ENCODE results near the gene MYO1D. TPM values are rescaled to one million over a fixed set of nuclear protein-coding genes. Genes with fewer than 3 reads are reported as not detected.

The MYO1D gene
- total and polyA plus RNA-seq, 2 donors (not counting 3 experiments of a cell fraction or from before 2014, with no cell fraction given) = 37.8 to 85.5 TPM

- CTCF ChIA-PET = no interaction called here
- dilution Hi-C loops (cut with MboI; ENCODE audit: extremely low pct_ligation_motif_present, low sequenced_read_pairs) = no loop called here
- Histone ChIP-seq H3K36me3 (ENCODE audit: control insufficient read depth in 2 of 2, extremely low read depth in 1 of 2, insufficient read depth in 2 of 2, low read length in 2 of 2) (no peaks in the 10 kb centered on the region), H4K20me1 (replicated peaks; ENCODE audit: control insufficient read depth, extremely low read depth, insufficient read depth, low read length) (no peaks in the 10 kb centered on the region), H3K9me3 (replicated peaks; ENCODE audit: control insufficient read depth, insufficient read depth, low read length) (no peaks in the 10 kb centered on the region), H3K4me1 (ENCODE audit: control insufficient read depth, extremely low read depth, insufficient read depth, low read length) (peaks cover 12% of the 10 kb centered on the region), H2AFZ (ENCODE audit: low read depth, low read length) (no peak overlapping the region), H3K79me2 (ENCODE audit: control insufficient read depth, insufficient read depth, low read length) (no peaks in the 10 kb centered on the region), H3K9ac (replicated peaks; ENCODE audit: extremely low read depth, insufficient read depth, low read length) (no peak overlapping the region), H3K27ac (ENCODE audit: insufficient read depth, low read depth, low read length) (no peak overlapping the region), H3K4me2 (ENCODE audit: insufficient read depth, low read length) (no peak overlapping the region), H3K4me3 (replicated peaks in 1 of 3; ENCODE audit: insufficient read depth in 1 of 3, low read depth in 1 of 3, low read length in 3 of 3) (no peak overlapping the region), H3K9me1 (replicated peaks; ENCODE audit: control insufficient read depth, extremely low read depth, insufficient read depth, low read length) (no peaks in the 10 kb centered on the region), H3K27me3 (ENCODE audit: control insufficient read depth in 2 of 2, insufficient read depth in 2 of 2, low read length in 2 of 2) (no peaks in the 10 kb centered on the region)
- TF ChIP-seq JUN (IDR thresholded peaks at IDR 0.05; ENCODE audit: borderline replicate concordance, insufficient read depth, insufficient read length, low read depth) = no peak
- no peak for TF ChIP-seq CTCF (IDR thresholded peaks at IDR 0.05; ENCODE audit: extremely low read depth in 1 of 2, insufficient read depth in 1 of 2, low read depth in 1 of 2, low read length in 2 of 2)
- peak; percentile 40 for TF ChIP-seq FOS (IDR thresholded peaks at IDR 0.05; ENCODE audit: borderline replicate concordance, insufficient read depth, low read length)
- intact Hi-C loops (cut with micrococcal nuclease) = no loop called here
- FAIRE-seq (peak; percentile 71), DNase-seq (ENCODE audit: low read depth, low spot score) (peak; percentile 58)
- BruUV-seq (replicated peaks) = no TSS peak
- POLR2A ChIA-PET = no interaction called here
Observed at GRCh38 chr17:32621612-32622312, 255.2 kb downstream of the MYO1D start.

GRCh38 chr17:32615326-32615725 lies 261.6 kb downstream of the MYO1D start:
- Histone ChIP-seq H2AFZ (ENCODE audit: low read depth, low read length) (no peak overlapping the region), H3K9ac (replicated peaks; ENCODE audit: extremely low read depth, insufficient read depth, low read length) (no peak overlapping the region), H3K36me3 (ENCODE audit: control insufficient read depth in 2 of 2, extremely low read depth in 1 of 2, insufficient read depth in 2 of 2, low read length in 2 of 2) (no peaks in the 10 kb centered on the region), H3K4me1 (ENCODE audit: control insufficient read depth, extremely low read depth, insufficient read depth, low read length) (no peaks in the 10 kb centered on the region), H3K9me1 (replicated peaks; ENCODE audit: control insufficient read depth, extremely low read depth, insufficient read depth, low read length) (no peaks in the 10 kb centered on the region), H3K4me2 (ENCODE audit: insufficient read depth, low read length) (no peak overlapping the region), H3K79me2 (ENCODE audit: control insufficient read depth, insufficient read depth, low read length) (no peaks in the 10 kb centered on the region), H4K20me1 (replicated peaks; ENCODE audit: control insufficient read depth, extremely low read depth, insufficient read depth, low read length) (no peaks in the 10 kb centered on the region), H3K27ac (ENCODE audit: insufficient read depth, low read depth, low read length) (no peak overlapping the region), H3K4me3 (replicated peaks in 1 of 3; ENCODE audit: insufficient read depth in 1 of 3, low read depth in 1 of 3, low read length in 3 of 3) (no peak overlapping the region), H3K27me3 (ENCODE audit: control insufficient read depth in 2 of 2, insufficient read depth in 2 of 2, low read length in 2 of 2) (no peaks in the 10 kb centered on the region), H3K9me3 (replicated peaks; ENCODE audit: control insufficient read depth, insufficient read depth, low read length) (no peaks in the 10 kb centered on the region)
- dilution Hi-C loops (cut with MboI; ENCODE audit: extremely low pct_ligation_motif_present, low sequenced_read_pairs) (no loop called here), intact Hi-C loops (cut with micrococcal nuclease) (no loop called here)
- FAIRE-seq = no peak
- no peak for DNase-seq (ENCODE audit: low read depth, low spot score)
- POLR2A ChIA-PET = no interaction called here
- no TSS peak for BruUV-seq (replicated peaks)
- CTCF ChIA-PET = interaction anchor here (2.0 kb wide), 1 partner anchor 10 kb away, joined by 4 read pairs; no protein-coding TSS in a partner anchor
- no peak for TF ChIP-seq MAX (IDR thresholded peaks at IDR 0.05; ENCODE audit: insufficient read depth, insufficient read length)
- no peak for TF ChIP-seq POLR2A (IDR thresholded peaks at IDR 0.05; ENCODE audit: low read depth, low read length)
- no peak for TF ChIP-seq JUN (IDR thresholded peaks at IDR 0.05; ENCODE audit: borderline replicate concordance, insufficient read depth, insufficient read length, low read depth)
- no peak for TF ChIP-seq EZH2 (IDR thresholded peaks at IDR 0.05; ENCODE audit: borderline replicate concordance, low read depth, low read length, severe bottlenecking)
- TF ChIP-seq CTCF (IDR thresholded peaks at IDR 0.05; ENCODE audit: extremely low read depth in 1 of 2, insufficient read depth in 1 of 2, low read depth in 1 of 2, low read length in 2 of 2) = no peak
- TF ChIP-seq GATA2 (IDR thresholded peaks at IDR 0.05; ENCODE audit: insufficient read depth, insufficient read length, low read depth, low read length) = no peak
- no peak for TF ChIP-seq FOS (IDR thresholded peaks at IDR 0.05; ENCODE audit: borderline replicate concordance, insufficient read depth, low read length)
- TF ChIP-seq MYC (IDR thresholded peaks at IDR 0.05; ENCODE audit: low read depth, low read length) = no peak
- TF ChIP-seq POLR2AphosphoS5 (IDR thresholded peaks at IDR 0.05; ENCODE audit: insufficient read depth, low read depth, low read length) = no peak
